ENCODE results near the gene TATDN2.
A peak's percentile ranks its signal among the peaks of the same experiment; 100 is the strongest.

Gene TATDN2

GRCh38 chr3:10283638-10284037, 35.4 kb downstream of the TATDN2 start:
- Mint-ChIP-seq H3K36me3 (ENCODE audit: low read depth) (peaks cover 33% of the 10 kb centered on the region), H3K4me1 (peaks cover 22% of the 10 kb centered on the region), H3K9me3 (no peaks in the 10 kb centered on the region), H3K27ac (peak overlapping the region in 2 of 3 experiments; percentile 82 to 90), H3K4me3 (peak overlapping the region in 1 of 3 experiments; percentile 11), H3K27me3 (ENCODE audit: low read depth) (no peaks in the 10 kb centered on the region)
- TF ChIP-seq CTCF (IDR thresholded peaks at IDR 0.05; ENCODE audit: unreplicated experiment in 3 of 3) = no peak

- TF ChIP-seq CTCF (IDR thresholded peaks at IDR 0.05; ENCODE audit: unreplicated experiment in 3 of 3) = no peak
- Mint-ChIP-seq H3K4me3 (no peak overlapping the region), H3K27me3 (ENCODE audit: low read depth) (no peaks in the 10 kb centered on the region), H3K9me3 (no peaks in the 10 kb centered on the region), H3K36me3 (ENCODE audit: low read depth) (peaks cover 26% of the 10 kb centered on the region), H3K27ac (peak overlapping the region in 2 of 3 experiments; percentile 90 to 91), H3K4me1 (peaks cover 22% of the 10 kb centered on the region)
Observed at GRCh38 chr3:10284496-10284895, 36.2 kb downstream of the TATDN2 start.

GRCh38 chr3:10285272-10286132, 37.2 kb downstream of the TATDN2 start:
- H3K27ac Mint-ChIP-seq = peak overlapping the region; percentile 79 to 91 (median 87)
- H3K4me3 Mint-ChIP-seq = peak overlapping the region in 2 of 3 experiments; percentile 26 to 48
- H3K4me1 Mint-ChIP-seq = peaks cover 22% of the 10 kb centered on the region
- peaks cover 15% of the 10 kb centered on the region for H3K36me3 Mint-ChIP-seq (ENCODE audit: low read depth)
- no peaks in the 10 kb centered on the region for H3K27me3 Mint-ChIP-seq (ENCODE audit: low read depth)
- no peak for TF ChIP-seq CTCF (IDR thresholded peaks at IDR 0.05; ENCODE audit: unreplicated experiment in 3 of 3)
- no peaks in the 10 kb centered on the region for H3K9me3 Mint-ChIP-seq

- Mint-ChIP-seq H3K27ac (peak overlapping the region; percentile 79 to 91 (median 87)), H3K4me1 (peaks cover 22% of the 10 kb centered on the region), H3K4me3 (peak overlapping the region in 1 of 3 experiments; percentile 26), H3K27me3 (ENCODE audit: low read depth) (no peaks in the 10 kb centered on the region), H3K9me3 (no peaks in the 10 kb centered on the region), H3K36me3 (ENCODE audit: low read depth) (peaks cover 13% of the 10 kb centered on the region)
- TF ChIP-seq CTCF (IDR thresholded peaks at IDR 0.05; ENCODE audit: unreplicated experiment in 3 of 3) = no peak
Observed at GRCh38 chr3:10286133-10286524, 37.9 kb downstream of the TATDN2 start.

GRCh38 chr3:10286596-10287295, 38.5 kb downstream of the TATDN2 start:
- H3K27ac Mint-ChIP-seq = peak overlapping the region; percentile 37 to 91 (median 87)
- H3K4me1 Mint-ChIP-seq = peaks cover 22% of the 10 kb centered on the region
- no peaks in the 10 kb centered on the region for H3K9me3 Mint-ChIP-seq
- H3K27me3 Mint-ChIP-seq (ENCODE audit: low read depth) = no peaks in the 10 kb centered on the region
- no peak for TF ChIP-seq CTCF (IDR thresholded peaks at IDR 0.05; ENCODE audit: unreplicated experiment in 3 of 3)
- H3K4me3 Mint-ChIP-seq = no peak overlapping the region
- peaks cover 14% of the 10 kb centered on the region for H3K36me3 Mint-ChIP-seq (ENCODE audit: low read depth)

Data from nephron (organoid).